ENCODE data around the gene DOK5.
"Not testable (repeated sequence)": the region's sequence is repeated elsewhere in the genome, so short reads cannot be mapped to it uniquely, and the experiment has no call there.

DOK5 gene

GRCh38 chr20:54474046-54474445 is 1.3 kb upstream of the DOK5 start:
- ChIA-PET CTCF (interaction anchor here (0.6 to 0.7 kb wide), 4 partner anchors 24 to 552 kb away, joined by 3 to 4 read pairs (median 4); no protein-coding TSS in a partner anchor), POLR2A (ENCODE audit: low non-redundant PET) (no interaction called here)
- TF ChIP-seq CTCF (conservative IDR thresholded peaks at IDR 0.05; ENCODE audit: low read depth) = no peak
- no peak overlapping the region for H3K27ac ChIP-seq
- no peak for DNase-seq (ENCODE audit: low spot score)

- H3K27ac ChIP-seq = no peak overlapping the region
- TF ChIP-seq CTCF (conservative IDR thresholded peaks at IDR 0.05; ENCODE audit: low read depth) = no peak
- DNase-seq (ENCODE audit: low spot score) = no peak
- ChIA-PET POLR2A (ENCODE audit: low non-redundant PET) (no interaction called here), CTCF (interaction anchor here (0.5 kb wide), 1 partner anchor 78 kb away, joined by 3 read pairs; no protein-coding TSS in a partner anchor)
These were observed 527 bp upstream of the DOK5 start for GRCh38 chr20:54474866-54475265.

GRCh38 chr20:54476169-54477009 is 996 bp downstream of the DOK5 start:
- ChIA-PET CTCF (no interaction called here), POLR2A (ENCODE audit: low non-redundant PET) (no interaction called here)
- H3K27ac ChIP-seq = no peak overlapping the region
- TF ChIP-seq CTCF (conservative IDR thresholded peaks at IDR 0.05; ENCODE audit: low read depth) = no peak
- no peak for DNase-seq (ENCODE audit: low spot score)

GRCh38 chr20:54477191-54477955 is 2.0 kb downstream of the DOK5 start:
- no peak for DNase-seq (ENCODE audit: low spot score)
- no peak overlapping the region for H3K27ac ChIP-seq
- ChIA-PET CTCF (no interaction called here), POLR2A (ENCODE audit: low non-redundant PET) (no interaction called here)
- no peak for TF ChIP-seq CTCF (conservative IDR thresholded peaks at IDR 0.05; ENCODE audit: low read depth)

GRCh38 chr20:54479138-54479906 is 3.9 kb downstream of the DOK5 start:
- ChIA-PET CTCF (no interaction called here), POLR2A (ENCODE audit: low non-redundant PET) (no interaction called here)
- no peak overlapping the region for H3K27ac ChIP-seq
- TF ChIP-seq CTCF (conservative IDR thresholded peaks at IDR 0.05; ENCODE audit: low read depth) = no peak; the same call in 1 of the 2 replicates
- DNase-seq (ENCODE audit: low spot score) = no peak

GRCh38 chr20:54479937-54480336 is 4.5 kb downstream of the DOK5 start:
- POLR2A ChIA-PET (ENCODE audit: low non-redundant PET); CTCF ChIA-PET; H3K27ac ChIP-seq; DNase-seq (ENCODE audit: low spot score): not testable (repeated sequence)
